Trophoblast cell (in vitro differentiated cells and primary cell): ENCODE data around the gene PLXNA1.

Experiments
- DNase-seq, 2 donors: peaks; one replicate each; pipeline ENCODE4 v3.0.0-alpha.2; 2016
- H2AFZ ChIP-seq: 2 replicates; pipeline ENCODE4 v1.6.1; 2013; ENCODE audit warnings: low read length, moderate library complexity, mild to moderate bottlenecking; ENCODE audit not compliant: insufficient read depth, poor library complexity
- H2AK5ac ChIP-seq: 2 replicates; pipeline ENCODE4 v1.6.1; 2013; ENCODE audit warnings: mild to moderate bottlenecking, low read length
- H2BK120ac ChIP-seq: 2 replicates; pipeline ENCODE4 v1.6.1; 2013; ENCODE audit warnings: low read length, mild to moderate bottlenecking, moderate library complexity; ENCODE audit not compliant: insufficient read depth, poor library complexity
- H2BK12ac ChIP-seq: 2 replicates; pipeline ENCODE4 v1.6.1; 2013; ENCODE audit warnings: mild to moderate bottlenecking, low read length, moderate library complexity
- H2BK5ac ChIP-seq: 2 replicates; pipeline ENCODE4 v1.6.1; 2013; ENCODE audit warnings: low read length, low read depth, moderate library complexity, mild to moderate bottlenecking; ENCODE audit not compliant: poor library complexity
- H3K14ac ChIP-seq: 2 replicates; pipeline ENCODE4 v1.6.1; 2013; ENCODE audit warnings: mild to moderate bottlenecking, low read length
- H3K18ac ChIP-seq: 2 replicates; pipeline ENCODE4 v1.6.1; 2013; ENCODE audit warnings: mild to moderate bottlenecking, low read length
- H3K23ac ChIP-seq: 2 replicates; pipeline ENCODE4 v1.6.1; 2013; ENCODE audit warnings: low read length
- H3K27ac ChIP-seq: 2 replicates; pipeline ENCODE4 v1.5.1; 2013; ENCODE audit warnings: low read depth, mild to moderate bottlenecking, inconsistent platforms, low read length, moderate library complexity
- H3K27me3 ChIP-seq: 2 replicates; pipeline ENCODE4 v1.6.1; 2013; ENCODE audit warnings: inconsistent platforms, mild to moderate bottlenecking, low read length, moderate library complexity; ENCODE audit not compliant: insufficient read depth
- H3K36me3 ChIP-seq, 2 experiments: 1 replicate in 1 of 2; 2 replicates in 1 of 2; pipeline ENCODE4 v1.6.1; 2013; ENCODE audit warnings: low read length in 2 of 2, mild to moderate bottlenecking in 2 of 2, moderate library complexity in 1 of 2; ENCODE audit not compliant: insufficient read depth in 2 of 2, control insufficient read depth in 1 of 2
- H3K4ac ChIP-seq: 2 replicates; pipeline ENCODE4 v1.6.1; 2013; ENCODE audit warnings: low read depth, mild to moderate bottlenecking, low read length, moderate library complexity
- H3K4me1 ChIP-seq, 2 experiments: 1 replicate in 1 of 2; 2 replicates in 1 of 2; pipeline ENCODE4 v1.6.1; 2013; ENCODE audit warnings: low read length in 2 of 2, mild to moderate bottlenecking in 2 of 2, moderate library complexity in 1 of 2; ENCODE audit not compliant: insufficient read depth in 2 of 2, control insufficient read depth in 1 of 2
- H3K4me2 ChIP-seq: 2 replicates; pipeline ENCODE4 v1.6.1; 2013; ENCODE audit warnings: inconsistent platforms, mild to moderate bottlenecking, low read length, moderate library complexity
- H3K4me3 ChIP-seq: 2 replicates; pipeline ENCODE4 v1.5.1; 2013; ENCODE audit warnings: mild to moderate bottlenecking, low read depth, low read length, inconsistent platforms
- H3K79me1 ChIP-seq: one replicate; pipeline ENCODE4 v1.6.1; 2013; ENCODE audit warnings: low read length
- H3K79me2 ChIP-seq: 2 replicates; pipeline ENCODE4 v1.6.1; 2013; ENCODE audit warnings: low read length, mild to moderate bottlenecking; ENCODE audit not compliant: control insufficient read depth, insufficient read depth, poor library complexity
- H3K9ac ChIP-seq: 2 replicates; pipeline ENCODE4 v1.6.1; 2013; ENCODE audit warnings: mild to moderate bottlenecking, low read length
- H3K9me3 ChIP-seq: 2 replicates; pipeline ENCODE4 v1.6.1; 2013; ENCODE audit warnings: low read depth, mild to moderate bottlenecking, control low read depth, inconsistent platforms, low read length; ENCODE audit not compliant: insufficient read depth
- H4K12ac ChIP-seq: 2 replicates; pipeline ENCODE4 v1.6.1; 2013; ENCODE audit warnings: low read depth, mild to moderate bottlenecking, low read length, moderate library complexity
- H4K8ac ChIP-seq: 2 replicates; pipeline ENCODE4 v1.6.1; 2013; ENCODE audit warnings: low read depth, mild to moderate bottlenecking, low read length, moderate library complexity
- H4K91ac ChIP-seq: one replicate; pipeline ENCODE4 v1.6.1; 2013; ENCODE audit warnings: low read depth, mild to moderate bottlenecking, low read length, moderate library complexity
- WGBS: extraction: QIAGEN DNeasy Blood & Tissue Kit; methylation state at CpG from one replicate; pipeline ENCODE4 v1.1.7; 2013; ENCODE audit warnings: missing lambda C conversion rate; ENCODE audit not compliant: insufficient read length, insufficient coverage; ENCODE audit errors: extremely low coverage; 5-methylcytosine and 5-hydroxymethylcytosine counted together

PLXNA1 gene

DNA sequence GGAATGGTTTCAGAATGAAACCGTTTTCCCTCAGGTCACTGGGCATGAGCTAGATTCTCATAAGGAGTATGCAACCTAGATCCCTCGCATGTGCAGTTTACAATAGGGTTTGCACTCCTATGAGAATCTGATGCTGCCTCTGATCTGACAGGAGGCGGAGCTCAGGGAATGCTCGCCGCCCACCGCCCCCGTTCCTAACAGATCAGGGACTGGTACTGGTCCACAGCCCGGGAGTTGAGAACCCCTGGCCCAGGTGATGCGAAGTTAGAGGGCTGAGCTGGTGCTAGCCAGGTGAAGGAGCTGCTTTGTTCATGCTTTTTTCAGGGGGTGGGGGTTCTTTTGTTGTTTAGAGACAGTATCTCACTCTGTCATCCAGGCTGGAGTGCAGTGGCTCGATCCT is 15.5 kb upstream of the PLXNA1 start:
- Histone ChIP-seq H2BK120ac (no peak overlapping the region), H2BK5ac (no peak overlapping the region), H3K79me1 (no peaks in the 10 kb centered on the region), H2AFZ (no peak overlapping the region), H3K4me1 (no peaks in the 10 kb centered on the region), H3K23ac (no peak overlapping the region), H4K12ac (no peak overlapping the region), H3K27me3 (no peaks in the 10 kb centered on the region), H3K9me3 (peaks cover 3% of the 10 kb centered on the region), H4K8ac (no peak overlapping the region), H2BK12ac (no peak overlapping the region), H2AK5ac (no peak overlapping the region), H3K4me2 (no peak overlapping the region), H3K79me2 (no peaks in the 10 kb centered on the region), H3K4ac (no peak overlapping the region), H3K9ac (no peak overlapping the region), H3K4me3 (no peak overlapping the region), H3K14ac (no peak overlapping the region), H3K27ac (no peak overlapping the region), H3K18ac (no peak overlapping the region), H4K91ac (no peak overlapping the region), H3K36me3 (no peaks in the 10 kb centered on the region)
- no CpG with 5 or more reads among the region's 10 CpGs for WGBS
- DNase-seq: no peak

DNA sequence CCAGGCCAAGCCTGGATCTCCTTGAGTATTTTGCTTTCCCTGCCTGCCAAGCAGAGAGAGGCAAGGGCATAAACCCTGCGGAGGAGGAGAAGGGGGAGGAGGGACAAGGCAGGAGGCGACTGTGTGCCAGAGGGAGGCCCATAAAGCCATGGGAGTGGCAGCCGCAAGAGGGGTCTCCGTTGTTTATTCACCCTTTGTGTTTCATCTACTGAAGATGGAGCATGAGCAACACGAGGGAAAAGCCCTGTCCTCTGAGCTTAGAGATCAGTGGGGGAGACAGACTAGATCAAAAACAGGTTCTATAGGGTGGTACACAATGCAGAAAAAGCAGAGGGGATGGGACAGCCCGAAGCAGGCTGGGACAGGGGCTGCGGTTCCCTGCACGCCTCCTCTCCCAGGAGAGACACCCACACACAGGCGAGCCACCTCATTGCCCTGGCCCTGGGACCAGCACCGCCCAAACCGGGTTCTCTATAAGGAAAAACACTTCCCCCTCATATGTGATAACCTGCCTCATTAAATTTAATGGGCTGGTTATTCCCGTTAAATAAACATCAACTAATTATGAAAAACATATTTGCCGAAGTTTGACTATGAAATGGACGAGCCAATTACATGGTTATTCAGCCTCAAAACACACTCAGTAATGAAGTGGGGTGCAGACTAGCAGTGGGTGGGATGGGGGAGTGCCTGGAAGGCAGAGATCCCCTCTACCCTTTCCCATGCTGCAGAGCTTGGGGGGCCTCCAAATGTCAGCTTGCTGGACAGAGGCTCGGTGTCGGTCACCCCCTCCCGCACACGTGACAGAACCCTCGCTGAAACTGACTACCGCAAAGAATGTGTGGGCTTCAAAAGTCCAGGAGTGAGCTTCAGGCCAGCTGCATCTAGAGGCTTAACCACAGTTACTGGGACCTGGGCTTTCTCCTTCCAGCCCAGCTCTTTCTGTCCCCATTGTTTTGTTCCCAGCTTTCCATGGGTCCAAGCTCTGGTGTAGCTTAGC is 14.2 kb upstream of the PLXNA1 start:
- Histone ChIP-seq H3K14ac (no peak overlapping the region), H2AK5ac (no peak overlapping the region), H4K91ac (no peak overlapping the region), H3K79me2 (no peaks in the 10 kb centered on the region), H2BK12ac (no peak overlapping the region), H3K18ac (no peak overlapping the region), H2BK5ac (no peak overlapping the region), H3K23ac (no peak overlapping the region), H2AFZ (no peak overlapping the region), H3K27ac (no peak overlapping the region), H3K9me3 (peaks cover 3% of the 10 kb centered on the region), H3K4ac (no peak overlapping the region), H3K36me3 (no peaks in the 10 kb centered on the region), H3K4me2 (no peak overlapping the region), H2BK120ac (no peak overlapping the region), H3K4me1 (no peaks in the 10 kb centered on the region), H4K12ac (no peak overlapping the region), H3K27me3 (no peaks in the 10 kb centered on the region), H4K8ac (no peak overlapping the region), H3K9ac (no peak overlapping the region), H3K79me1 (no peaks in the 10 kb centered on the region), H3K4me3 (no peak overlapping the region)
- DNase-seq: no peak
- no CpG with 5 or more reads among the region's 20 CpGs for WGBS

DNA sequence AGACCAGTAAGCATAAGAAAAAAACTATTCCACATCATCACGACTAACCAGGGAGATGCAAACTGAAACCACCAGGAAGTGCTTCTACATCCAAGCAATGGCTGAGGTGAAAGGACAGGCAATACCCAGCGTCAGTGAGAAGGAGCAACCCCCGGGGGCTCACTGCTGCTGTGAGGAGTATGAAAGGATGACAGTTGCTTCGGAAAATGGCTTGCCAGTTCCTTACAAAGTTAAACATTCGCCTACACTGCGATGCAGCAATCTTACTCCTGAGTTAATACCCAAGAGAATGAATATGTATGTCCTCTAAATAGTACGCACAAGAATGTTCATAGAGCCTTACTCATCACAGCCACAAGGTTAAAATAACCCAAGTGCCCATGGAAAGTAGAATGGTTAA is 13.3 kb upstream of the PLXNA1 start:
- Histone ChIP-seq H3K4ac (no peak overlapping the region), H3K9me3 (no peaks in the 10 kb centered on the region), H2BK12ac (no peak overlapping the region), H3K14ac (no peak overlapping the region), H3K27ac (no peak overlapping the region), H3K4me2 (no peak overlapping the region), H3K18ac (no peak overlapping the region), H2BK120ac (no peak overlapping the region), H3K36me3 (no peaks in the 10 kb centered on the region), H2BK5ac (no peak overlapping the region), H2AK5ac (no peak overlapping the region), H3K9ac (no peak overlapping the region), H3K4me3 (no peak overlapping the region), H3K23ac (no peak overlapping the region), H4K8ac (no peak overlapping the region), H3K27me3 (no peaks in the 10 kb centered on the region), H2AFZ (no peak overlapping the region), H3K4me1 (no peaks in the 10 kb centered on the region), H4K12ac (no peak overlapping the region), H3K79me1 (no peaks in the 10 kb centered on the region), H3K79me2 (no peaks in the 10 kb centered on the region), H4K91ac (no peak overlapping the region)
- no peak for DNase-seq
- WGBS: no CpG with 5 or more reads among the region's 7 CpGs

DNA sequence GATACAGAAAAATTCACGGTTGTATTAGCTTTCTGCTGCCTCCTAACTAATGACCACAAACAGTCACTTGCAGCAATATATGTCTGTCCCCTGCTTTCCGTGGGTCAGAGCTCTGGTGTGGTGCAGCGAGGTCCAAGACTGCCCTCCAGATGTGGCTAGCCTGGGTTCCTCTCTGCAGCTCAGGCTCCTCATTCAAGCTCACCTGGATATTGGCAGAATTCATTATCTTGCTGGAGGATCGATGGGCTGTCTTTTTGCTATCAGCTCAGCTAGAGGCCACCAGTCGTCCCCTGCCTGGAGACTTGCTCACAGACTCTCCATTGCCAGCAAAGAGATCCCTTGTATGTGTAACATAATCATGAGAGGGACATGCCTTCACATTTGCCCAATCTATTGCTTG is 12.8 kb upstream of the PLXNA1 start:
- H3K4me2 ChIP-seq: no peak overlapping the region
- H3K23ac ChIP-seq: no peak overlapping the region
- H2AFZ ChIP-seq: no peak overlapping the region
- no peaks in the 10 kb centered on the region for H3K27me3 ChIP-seq
- no peak overlapping the region for H3K4ac ChIP-seq
- no CpG with 5 or more reads among the region's 5 CpGs for WGBS
- H2BK12ac ChIP-seq: no peak overlapping the region
- H3K9ac ChIP-seq: no peak overlapping the region
- H3K9me3 ChIP-seq: no peaks in the 10 kb centered on the region
- H3K4me3 ChIP-seq: no peak overlapping the region
- H2AK5ac ChIP-seq: no peak overlapping the region
- no peak overlapping the region for H4K8ac ChIP-seq
- no peak overlapping the region for H4K91ac ChIP-seq
- no peak overlapping the region for H2BK5ac ChIP-seq
- H2BK120ac ChIP-seq: no peak overlapping the region
- DNase-seq: no peak
- no peak overlapping the region for H3K18ac ChIP-seq
- H3K79me1 ChIP-seq: no peaks in the 10 kb centered on the region
- H3K14ac ChIP-seq: no peak overlapping the region
- no peak overlapping the region for H3K27ac ChIP-seq
- H4K12ac ChIP-seq: no peak overlapping the region
- no peaks in the 10 kb centered on the region for H3K4me1 ChIP-seq
- H3K36me3 ChIP-seq: no peaks in the 10 kb centered on the region
- H3K79me2 ChIP-seq: no peaks in the 10 kb centered on the region
